SU-DHL-6 (cell line): ENCODE measurements around the gene SLC12A7.

Experiments
- H2AFZ ChIP-seq: fragments of 200-600 bp; sonication (generic); 2 replicates; pipeline ENCODE4 v1.6.1; 2014; ENCODE audit warnings: low read depth, mild to moderate bottlenecking, moderate library complexity, mixed read lengths, antibody characterized with exemption, low read length; ENCODE audit not compliant: severe bottlenecking
- H3F3A ChIP-seq: fragments of 200-600 bp; shearing (Covaris generic); 2 replicates; pipeline ENCODE4 v1.6.0; 2016; ENCODE audit warnings: antibody characterized with exemption, mild to moderate bottlenecking; ENCODE audit not compliant: insufficient read depth
- H3K27ac ChIP-seq: fragments of 200-600 bp; sonication (generic); 2 replicates; pipeline ENCODE4 v1.5.1; 2016; ENCODE audit warnings: low read depth, mild to moderate bottlenecking, low read length, moderate library complexity, mixed read lengths
- H3K27me3 ChIP-seq: fragments of 200-600 bp; sonication (generic), shearing (Covaris generic); 2 replicates; pipeline ENCODE4 v1.6.0; 2014; ENCODE audit warnings: mild to moderate bottlenecking, low read length
- H3K36me3 ChIP-seq: fragments of 200-600 bp; sonication (generic); 2 replicates; pipeline ENCODE4 v1.6.1; 2014; ENCODE audit warnings: mild to moderate bottlenecking, low read length, mixed read lengths
- H3K4me2 ChIP-seq: fragments of 300-600, 200-600 bp; shearing (Covaris generic), sonication (generic); 2 replicates; pipeline ENCODE4 v1.6.0; 2014; ENCODE audit warnings: low read length, low read depth, mild to moderate bottlenecking; ENCODE audit not compliant: poor library complexity, severe bottlenecking
- H3K4me3 ChIP-seq: fragments of 200-600 bp; sonication (generic); 2 replicates; pipeline ENCODE4 v1.5.1; 2014; ENCODE audit warnings: antibody characterized with exemption, low read length, mild to moderate bottlenecking, mixed read lengths; ENCODE audit not compliant: insufficient read depth, poor library complexity, severe bottlenecking
- H3K79me2 ChIP-seq: fragments of 200-600 bp; sonication (generic); 2 replicates; pipeline ENCODE4 v1.6.1; 2014; ENCODE audit warnings: mild to moderate bottlenecking, low read length, moderate library complexity; ENCODE audit not compliant: insufficient read depth
- H3K9ac ChIP-seq: fragments of 200-600 bp; sonication (generic); 2 replicates; pipeline ENCODE4 v1.7.0; 2014; ENCODE audit warnings: mild to moderate bottlenecking, low read length
- H3K9me2 ChIP-seq: fragments of 200-600 bp; sonication (generic); replicated peaks from 2 replicates; pipeline ENCODE4 v1.6.1; 2014; ENCODE audit warnings: low read length; ENCODE audit not compliant: insufficient read depth
- H3K9me3 ChIP-seq: fragments of 200-600 bp; sonication (generic); 2 replicates; pipeline ENCODE4 v1.6.1; 2014; ENCODE audit warnings: low read length, mixed read lengths; ENCODE audit not compliant: insufficient read depth
- H4K20me1 ChIP-seq: fragments of 200-600 bp; sonication (generic); 2 replicates; pipeline ENCODE4 v1.6.1; 2014; ENCODE audit warnings: low read depth, mild to moderate bottlenecking, antibody characterized with exemption, low read length, moderate library complexity, mixed read lengths
- CTCF ChIP-seq: fragments of 200-600 bp; sonication (generic); IDR thresholded peaks from one replicate; pipeline ENCODE4 v1.5.1; 2017; ENCODE audit warnings: antibody characterized with exemption, mild to moderate bottlenecking, low read length, moderate library complexity; ENCODE audit not compliant: insufficient read depth, poor library complexity, severe bottlenecking
- EZH2phosphoT487 ChIP-seq: fragments of 200-600 bp; sonication (generic), shearing (Covaris generic); conservative IDR thresholded peaks from 2 replicates; pipeline ENCODE4 v1.6.1; 2018; ENCODE audit warnings: mild to moderate bottlenecking, antibody characterized with exemption, low read length, moderate library complexity, mixed read lengths

Gene SLC12A7

DNA sequence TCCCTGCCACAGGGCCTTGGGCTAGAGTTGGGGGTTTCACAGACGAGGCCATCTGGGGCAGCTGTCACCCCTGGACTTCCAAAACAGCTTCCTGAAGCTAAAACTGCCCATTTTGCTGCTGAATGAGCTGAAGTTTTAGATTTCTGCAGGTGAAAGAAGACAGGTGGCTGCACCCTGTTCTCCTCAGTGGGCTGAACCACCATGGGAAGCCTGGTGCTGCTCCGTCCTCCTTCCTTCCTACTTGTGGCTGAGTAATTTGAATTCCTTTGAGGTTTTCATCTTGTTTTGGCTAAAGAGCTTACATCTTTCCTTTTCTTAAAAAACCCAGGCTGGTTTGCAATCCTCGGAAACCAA lies 97.9 kb downstream of the SLC12A7 start:
- Histone ChIP-seq H3F3A (no peaks in the 10 kb centered on the region), H3K79me2 (no peaks in the 10 kb centered on the region), H3K9me2 (no peaks in the 10 kb centered on the region), H3K36me3 (no peaks in the 10 kb centered on the region), H3K4me3 (no peak overlapping the region), H3K9me3 (no peaks in the 10 kb centered on the region), H3K4me2 (no peak overlapping the region), H4K20me1 (no peaks in the 10 kb centered on the region), H3K27ac (no peak overlapping the region), H3K27me3 (no peaks in the 10 kb centered on the region), H3K9ac (no peak overlapping the region), H2AFZ (no peak overlapping the region)
- TF ChIP-seq EZH2phosphoT487 = no peak
- TF ChIP-seq CTCF = no peak

DNA sequence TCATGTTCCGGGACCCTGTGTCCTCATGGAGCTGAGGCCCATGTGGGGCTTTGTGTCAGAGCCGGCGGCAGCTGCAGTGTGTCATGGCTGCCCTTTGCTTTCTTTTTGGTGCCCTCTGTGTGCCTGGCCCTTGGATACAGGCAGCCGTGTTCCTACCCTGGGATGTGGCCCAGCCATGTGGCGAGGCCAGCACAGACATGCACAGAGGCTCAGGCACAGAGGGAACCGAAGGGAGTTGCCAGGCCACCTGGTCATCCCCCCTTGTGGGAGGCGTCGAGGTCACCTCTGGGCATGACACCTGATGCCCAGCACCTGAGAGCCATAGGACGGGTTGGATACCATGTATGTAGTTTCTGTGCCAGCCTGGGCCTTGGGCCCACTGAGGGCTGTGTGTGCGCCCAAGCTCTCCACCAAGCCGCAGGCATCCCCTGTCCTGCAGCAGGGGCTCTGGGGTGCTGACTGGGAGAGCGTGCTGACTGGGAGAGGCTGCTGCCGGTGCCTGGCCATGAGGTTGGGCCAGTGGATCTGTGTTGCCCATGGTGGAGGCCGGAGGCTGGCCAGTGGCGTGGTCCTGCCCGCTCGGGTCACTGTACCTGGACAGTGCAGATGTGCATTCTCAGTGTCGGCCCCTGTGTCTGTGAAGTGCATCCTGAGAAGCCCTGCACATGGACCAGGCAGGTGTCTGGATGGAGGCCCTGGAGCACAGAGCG lies 98.5 kb downstream of the SLC12A7 start:
- H3F3A ChIP-seq = no peaks in the 10 kb centered on the region
- H3K9me3 ChIP-seq = no peaks in the 10 kb centered on the region
- no peaks in the 10 kb centered on the region for H4K20me1 ChIP-seq
- TF ChIP-seq EZH2phosphoT487 (no peak), CTCF (no peak)
- no peaks in the 10 kb centered on the region for H3K36me3 ChIP-seq
- no peaks in the 10 kb centered on the region for H3K27me3 ChIP-seq
- no peaks in the 10 kb centered on the region for H3K79me2 ChIP-seq
- H3K9me2 ChIP-seq = no peaks in the 10 kb centered on the region
- H3K27ac ChIP-seq = no peak overlapping the region
- no peak overlapping the region for H3K9ac ChIP-seq
- H3K4me2 ChIP-seq = no peak overlapping the region
- no peak overlapping the region for H3K4me3 ChIP-seq
- no peak overlapping the region for H2AFZ ChIP-seq

- TF ChIP-seq EZH2phosphoT487 = no peak
- no peak for TF ChIP-seq CTCF
- Histone ChIP-seq H3K36me3 (no peaks in the 10 kb centered on the region), H3K4me3 (no peak overlapping the region), H3K79me2 (no peaks in the 10 kb centered on the region), H2AFZ (no peak overlapping the region), H3F3A (no peaks in the 10 kb centered on the region), H3K9ac (no peak overlapping the region), H3K4me2 (no peak overlapping the region), H3K27me3 (no peaks in the 10 kb centered on the region), H3K27ac (no peak overlapping the region), H3K9me3 (no peaks in the 10 kb centered on the region), H3K9me2 (no peaks in the 10 kb centered on the region), H4K20me1 (no peaks in the 10 kb centered on the region)
These were observed 99.0 kb downstream of the SLC12A7 start for GRCh38 chr5:1012900-1013237.
